Cardiac ventricle fibroblast (primary cell): ENCODE results near the gene GAGE12H. TPM values are rescaled to one million over a fixed set of nuclear protein-coding genes. Genes with fewer than 3 reads are reported as not detected.

Source experiments
- total RNA-seq: library from RNA; depleted of rRNA; stranded (reverse); fragments of >200 nt; gene quantifications from 2 replicates; pipeline ENCODE4 v1.2.3, GENCODE V29; 2015

GAGE12H gene, protein sequence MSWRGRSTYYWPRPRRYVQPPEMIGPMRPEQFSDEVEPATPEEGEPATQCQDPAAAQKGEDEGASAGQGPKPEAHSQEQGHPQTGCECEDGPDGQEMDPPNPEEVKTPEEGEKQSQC
- not detected in 2 replicates for total RNA-seq

DNA sequence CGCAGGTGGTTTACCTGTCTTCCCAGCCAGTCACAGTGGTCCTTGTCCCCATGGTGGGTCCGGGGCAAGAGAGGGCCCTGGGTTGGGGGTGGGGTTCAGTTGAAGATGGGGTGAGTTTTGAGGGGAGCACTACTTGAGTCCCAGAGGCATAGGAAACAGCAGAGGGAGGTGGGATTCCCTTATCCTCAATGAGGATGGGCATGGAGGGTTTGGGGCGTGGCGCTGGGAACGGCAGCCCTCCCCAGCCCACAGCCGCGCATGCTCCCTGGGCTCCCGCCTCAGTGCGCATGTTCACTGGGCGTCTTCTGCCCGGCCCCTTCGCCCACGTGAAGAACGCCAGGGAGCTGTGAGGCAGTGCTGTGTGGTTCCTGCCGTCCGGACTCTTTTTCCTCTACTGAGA, at the start of gene GAGE12H:
TSS of gene GAGE12H (plus strand) at position 301 of the 400 bp plus-strand sequence. CDS start 1,155 bp downstream, outside the sequence.

DNA sequence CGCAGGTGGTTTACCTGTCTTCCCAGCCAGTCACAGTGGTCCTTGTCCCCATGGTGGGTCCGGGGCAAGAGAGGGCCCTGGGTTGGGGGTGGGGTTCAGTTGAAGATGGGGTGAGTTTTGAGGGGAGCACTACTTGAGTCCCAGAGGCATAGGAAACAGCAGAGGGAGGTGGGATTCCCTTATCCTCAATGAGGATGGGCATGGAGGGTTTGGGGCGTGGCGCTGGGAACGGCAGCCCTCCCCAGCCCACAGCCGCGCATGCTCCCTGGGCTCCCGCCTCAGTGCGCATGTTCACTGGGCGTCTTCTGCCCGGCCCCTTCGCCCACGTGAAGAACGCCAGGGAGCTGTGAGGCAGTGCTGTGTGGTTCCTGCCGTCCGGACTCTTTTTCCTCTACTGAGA, 47.9 kb upstream of the GAGE12H start, which contains the start of gene GAGE12C:
TSS of gene GAGE12C (plus strand) at position 301 of the 400 bp plus-strand sequence. CDS start 1,155 bp downstream, outside the sequence.

DNA sequence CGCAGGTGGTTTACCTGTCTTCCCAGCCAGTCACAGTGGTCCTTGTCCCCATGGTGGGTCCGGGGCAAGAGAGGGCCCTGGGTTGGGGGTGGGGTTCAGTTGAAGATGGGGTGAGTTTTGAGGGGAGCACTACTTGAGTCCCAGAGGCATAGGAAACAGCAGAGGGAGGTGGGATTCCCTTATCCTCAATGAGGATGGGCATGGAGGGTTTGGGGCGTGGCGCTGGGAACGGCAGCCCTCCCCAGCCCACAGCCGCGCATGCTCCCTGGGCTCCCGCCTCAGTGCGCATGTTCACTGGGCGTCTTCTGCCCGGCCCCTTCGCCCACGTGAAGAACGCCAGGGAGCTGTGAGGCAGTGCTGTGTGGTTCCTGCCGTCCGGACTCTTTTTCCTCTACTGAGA, 38.3 kb upstream of the GAGE12H start, which contains the start of gene GAGE12D:
TSS of gene GAGE12D (plus strand) at position 301 of the 400 bp plus-strand sequence. CDS start 1,155 bp downstream, outside the sequence.

DNA sequence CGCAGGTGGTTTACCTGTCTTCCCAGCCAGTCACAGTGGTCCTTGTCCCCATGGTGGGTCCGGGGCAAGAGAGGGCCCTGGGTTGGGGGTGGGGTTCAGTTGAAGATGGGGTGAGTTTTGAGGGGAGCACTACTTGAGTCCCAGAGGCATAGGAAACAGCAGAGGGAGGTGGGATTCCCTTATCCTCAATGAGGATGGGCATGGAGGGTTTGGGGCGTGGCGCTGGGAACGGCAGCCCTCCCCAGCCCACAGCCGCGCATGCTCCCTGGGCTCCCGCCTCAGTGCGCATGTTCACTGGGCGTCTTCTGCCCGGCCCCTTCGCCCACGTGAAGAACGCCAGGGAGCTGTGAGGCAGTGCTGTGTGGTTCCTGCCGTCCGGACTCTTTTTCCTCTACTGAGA, 28.8 kb upstream of the GAGE12H start, which contains the start of gene GAGE12E:
TSS of gene GAGE12E (plus strand) at position 301 of the 400 bp plus-strand sequence. CDS start 1,155 bp downstream, outside the sequence.

DNA sequence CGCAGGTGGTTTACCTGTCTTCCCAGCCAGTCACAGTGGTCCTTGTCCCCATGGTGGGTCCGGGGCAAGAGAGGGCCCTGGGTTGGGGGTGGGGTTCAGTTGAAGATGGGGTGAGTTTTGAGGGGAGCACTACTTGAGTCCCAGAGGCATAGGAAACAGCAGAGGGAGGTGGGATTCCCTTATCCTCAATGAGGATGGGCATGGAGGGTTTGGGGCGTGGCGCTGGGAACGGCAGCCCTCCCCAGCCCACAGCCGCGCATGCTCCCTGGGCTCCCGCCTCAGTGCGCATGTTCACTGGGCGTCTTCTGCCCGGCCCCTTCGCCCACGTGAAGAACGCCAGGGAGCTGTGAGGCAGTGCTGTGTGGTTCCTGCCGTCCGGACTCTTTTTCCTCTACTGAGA, 19.2 kb upstream of the GAGE12H start, which contains the start of gene GAGE12F:
TSS of gene GAGE12F (plus strand) at position 301 of the 400 bp plus-strand sequence. CDS start 1,155 bp downstream, outside the sequence.

DNA sequence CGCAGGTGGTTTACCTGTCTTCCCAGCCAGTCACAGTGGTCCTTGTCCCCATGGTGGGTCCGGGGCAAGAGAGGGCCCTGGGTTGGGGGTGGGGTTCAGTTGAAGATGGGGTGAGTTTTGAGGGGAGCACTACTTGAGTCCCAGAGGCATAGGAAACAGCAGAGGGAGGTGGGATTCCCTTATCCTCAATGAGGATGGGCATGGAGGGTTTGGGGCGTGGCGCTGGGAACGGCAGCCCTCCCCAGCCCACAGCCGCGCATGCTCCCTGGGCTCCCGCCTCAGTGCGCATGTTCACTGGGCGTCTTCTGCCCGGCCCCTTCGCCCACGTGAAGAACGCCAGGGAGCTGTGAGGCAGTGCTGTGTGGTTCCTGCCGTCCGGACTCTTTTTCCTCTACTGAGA, 9.6 kb upstream of the GAGE12H start, which contains the start of gene GAGE12G:
TSS of gene GAGE12G (plus strand) at position 301 of the 400 bp plus-strand sequence. CDS start 1,155 bp downstream, outside the sequence.

DNA sequence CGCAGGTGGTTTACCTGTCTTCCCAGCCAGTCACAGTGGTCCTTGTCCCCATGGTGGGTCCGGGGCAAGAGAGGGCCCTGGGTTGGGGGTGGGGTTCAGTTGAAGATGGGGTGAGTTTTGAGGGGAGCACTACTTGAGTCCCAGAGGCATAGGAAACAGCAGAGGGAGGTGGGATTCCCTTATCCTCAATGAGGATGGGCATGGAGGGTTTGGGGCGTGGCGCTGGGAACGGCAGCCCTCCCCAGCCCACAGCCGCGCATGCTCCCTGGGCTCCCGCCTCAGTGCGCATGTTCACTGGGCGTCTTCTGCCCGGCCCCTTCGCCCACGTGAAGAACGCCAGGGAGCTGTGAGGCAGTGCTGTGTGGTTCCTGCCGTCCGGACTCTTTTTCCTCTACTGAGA, 9.4 kb downstream of the GAGE12H start, which contains the start of gene GAGE2A:
TSS of gene GAGE2A (plus strand) at position 301 of the 400 bp plus-strand sequence. CDS start 1,155 bp downstream, outside the sequence.

DNA sequence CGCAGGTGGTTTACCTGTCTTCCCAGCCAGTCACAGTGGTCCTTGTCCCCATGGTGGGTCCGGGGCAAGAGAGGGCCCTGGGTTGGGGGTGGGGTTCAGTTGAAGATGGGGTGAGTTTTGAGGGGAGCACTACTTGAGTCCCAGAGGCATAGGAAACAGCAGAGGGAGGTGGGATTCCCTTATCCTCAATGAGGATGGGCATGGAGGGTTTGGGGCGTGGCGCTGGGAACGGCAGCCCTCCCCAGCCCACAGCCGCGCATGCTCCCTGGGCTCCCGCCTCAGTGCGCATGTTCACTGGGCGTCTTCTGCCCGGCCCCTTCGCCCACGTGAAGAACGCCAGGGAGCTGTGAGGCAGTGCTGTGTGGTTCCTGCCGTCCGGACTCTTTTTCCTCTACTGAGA, 19.0 kb downstream of the GAGE12H start, which contains the start of gene GAGE1:
TSS of gene GAGE1 (plus strand) at position 301 of the 400 bp plus-strand sequence. CDS start 1,155 bp downstream, outside the sequence.

Other genes with a start within 250 kb of the GAGE12H start
- not detected in 2 replicates for gene GAGE13, start 248.4 kb upstream of the GAGE12H start, total RNA-seq
- not detected in 2 replicates for gene GAGE12C, start 47.8 kb upstream of the GAGE12H start, total RNA-seq
- not detected in 2 replicates for gene GAGE12D, start 38.2 kb upstream of the GAGE12H start, total RNA-seq
- gene GAGE12E, start 28.7 kb upstream of the GAGE12H start, total RNA-seq, result not detected in 2 replicates
- gene GAGE12F, start 19.1 kb upstream of the GAGE12H start, total RNA-seq, result not detected in 2 replicates
- not detected in 2 replicates for gene GAGE12G, start 9.5 kb upstream of the GAGE12H start, total RNA-seq
- not detected in 2 replicates for gene GAGE2A, start 9.5 kb downstream of the GAGE12H start, total RNA-seq
- not detected in 2 replicates for gene GAGE1, start 19.1 kb downstream of the GAGE12H start, total RNA-seq
- gene PAGE1, start 116.0 kb downstream of the GAGE12H start, total RNA-seq, result not detected in 2 replicates
- gene PAGE4, start 249.4 kb downstream of the GAGE12H start, total RNA-seq, result not detected in 2 replicates